DND-41 (cell line): Measurements from ENCODE around the gene CHST10.

ENCODE experiments used
- ATAC-seq: fragments of 200-7000 bp; cut with Tn5 transposase; 3 replicates; pipeline ENCODE4 v1.9.1; 2021; ENCODE audit warnings: low read depth; ENCODE audit not compliant: insufficient read depth
- DNase-seq: peaks from one replicate; pipeline ENCODE4 v3.0.0-alpha.2; 2020
- H2AFZ ChIP-seq: 2 replicates; pipeline ENCODE4 v1.6.0; 2012; ENCODE audit warnings: low read depth, low read length
- H3K27ac ChIP-seq: 2 replicates; pipeline ENCODE4 v1.5.1; 2012; ENCODE audit warnings: low read length, inconsistent platforms
- H3K27me3 ChIP-seq: fragments of 200-600 bp; sonication (generic); 2 replicates; pipeline ENCODE4 v1.6.0; 2012; ENCODE audit warnings: low read length, mild to moderate bottlenecking, inconsistent platforms; ENCODE audit not compliant: insufficient read depth, poor library complexity
- H3K36me3 ChIP-seq: 2 replicates; pipeline ENCODE4 v1.5.1; 2012; ENCODE audit warnings: low read length, inconsistent platforms; ENCODE audit not compliant: insufficient read depth
- H3K4me1 ChIP-seq: 2 replicates; pipeline ENCODE4 v1.5.1; 2012; ENCODE audit warnings: mild to moderate bottlenecking, low read length; ENCODE audit not compliant: insufficient read depth
- H3K4me2 ChIP-seq: 2 replicates; pipeline ENCODE4 v1.6.0; 2012; ENCODE audit warnings: mild to moderate bottlenecking, moderate library complexity, low read length, inconsistent platforms; ENCODE audit not compliant: insufficient read depth
- H3K4me3 ChIP-seq, 2 experiments: fragments of 200-600 bp in 1 of 2; shearing (Covaris generic) in 1 of 2; 2 replicates each; pipeline ENCODE4 v1.5.1; 2012 to 2016; ENCODE audit warnings: inconsistent platforms in 2 of 2, low read length in 2 of 2, mild to moderate bottlenecking in 2 of 2, low read depth in 1 of 2, moderate library complexity in 1 of 2
- H3K79me2 ChIP-seq: 2 replicates; pipeline ENCODE4 v1.6.0; 2012; ENCODE audit warnings: low read length, inconsistent platforms; ENCODE audit not compliant: insufficient read depth
- H3K9ac ChIP-seq: 2 replicates; pipeline ENCODE4 v1.6.0; 2012; ENCODE audit warnings: low read depth, mild to moderate bottlenecking, inconsistent platforms, low read length, moderate library complexity
- H3K9me3 ChIP-seq: 2 replicates; pipeline ENCODE4 v1.5.1; 2012; ENCODE audit warnings: low read length, moderate library complexity, mild to moderate bottlenecking, inconsistent platforms; ENCODE audit not compliant: insufficient read depth, severe bottlenecking
- H4K20me1 ChIP-seq: 2 replicates; pipeline ENCODE4 v1.6.0; 2012; ENCODE audit warnings: low read length; ENCODE audit not compliant: insufficient read depth
- CTCF ChIP-seq: IDR thresholded peaks from 2 replicates; pipeline ENCODE4 v1.5.1; 2012; ENCODE audit warnings: borderline replicate concordance, low read length, moderate library complexity, mild to moderate bottlenecking; ENCODE audit not compliant: poor library complexity, severe bottlenecking; ENCODE audit errors: extremely low read depth
- EZH2 ChIP-seq: IDR thresholded peaks from 3 replicates; pipeline ENCODE4 v1.6.1; 2012; ENCODE audit warnings: borderline replicate concordance, low read depth, mild to moderate bottlenecking, moderate library complexity, low read length, inconsistent platforms; ENCODE audit not compliant: severe bottlenecking

CHST10 gene

GRCh38 chr2:100416397-100416934, 1.0 kb downstream of the CHST10 start:
- no peak for TF ChIP-seq EZH2
- TF ChIP-seq CTCF: no peak
- Histone ChIP-seq H2AFZ (peak overlapping the region; percentile 82), H3K9ac (peak overlapping the region; percentile 75), H3K4me3 (peak overlapping the region; percentile 32 to 70), H3K4me2 (peak overlapping the region; percentile 97), H3K27me3 (no peaks in the 10 kb centered on the region), H3K27ac (peak overlapping the region; percentile 71), H4K20me1 (peaks cover 3% of the 10 kb centered on the region; the same call in 1 of the 2 replicates), H3K36me3 (peaks cover 30% of the 10 kb centered on the region), H3K79me2 (peaks cover 41% of the 10 kb centered on the region), H3K9me3 (no peaks in the 10 kb centered on the region), H3K4me1 (peaks cover 27% of the 10 kb centered on the region)
- DNase-seq (no peak), ATAC-seq (no peak)

GRCh38 chr2:100413571-100413970, 3.9 kb downstream of the CHST10 start:
- Histone ChIP-seq H3K9me3 (no peaks in the 10 kb centered on the region), H3K27ac (no peak overlapping the region), H3K27me3 (no peaks in the 10 kb centered on the region), H4K20me1 (peaks cover 14% of the 10 kb centered on the region), H3K79me2 (peaks cover 50% of the 10 kb centered on the region), H3K4me2 (peak overlapping the region; percentile 16; the same call in 1 of the 2 replicates), H3K36me3 (peaks cover 38% of the 10 kb centered on the region), H3K4me1 (peaks cover 27% of the 10 kb centered on the region), H3K9ac (no peak overlapping the region), H3K4me3 (no peak overlapping the region), H2AFZ (no peak overlapping the region)
- TF ChIP-seq CTCF (no peak), EZH2 (no peak)
- no peak for DNase-seq
- no peak for ATAC-seq

- Histone ChIP-seq H3K27ac (no peak overlapping the region), H3K27me3 (no peaks in the 10 kb centered on the region), H4K20me1 (peaks cover 15% of the 10 kb centered on the region), H3K4me1 (peaks cover 26% of the 10 kb centered on the region), H3K9me3 (no peaks in the 10 kb centered on the region), H3K79me2 (peaks cover 50% of the 10 kb centered on the region), H3K4me3 (no peak overlapping the region), H2AFZ (no peak overlapping the region), H3K36me3 (peaks cover 38% of the 10 kb centered on the region), H3K9ac (no peak overlapping the region), H3K4me2 (no peak overlapping the region)
- TF ChIP-seq CTCF: no peak
- no peak for TF ChIP-seq EZH2
- ATAC-seq (no peak), DNase-seq (no peak)
These were observed 4.6 kb downstream of the CHST10 start for GRCh38 chr2:100412881-100413321.

GRCh38 chr2:100412466-100412865, 5.0 kb downstream of the CHST10 start:
- Histone ChIP-seq H3K4me2 (no peak overlapping the region), H3K4me3 (no peak overlapping the region), H2AFZ (no peak overlapping the region), H3K4me1 (peaks cover 22% of the 10 kb centered on the region), H3K9ac (no peak overlapping the region), H3K79me2 (peaks cover 50% of the 10 kb centered on the region), H3K36me3 (peaks cover 40% of the 10 kb centered on the region), H4K20me1 (peaks cover 17% of the 10 kb centered on the region), H3K27me3 (no peaks in the 10 kb centered on the region), H3K27ac (no peak overlapping the region), H3K9me3 (no peaks in the 10 kb centered on the region)
- no peak for DNase-seq
- ATAC-seq: no peak
- no peak for TF ChIP-seq CTCF
- TF ChIP-seq EZH2: no peak
